ENCODE measurements around the gene HBEGF. TPM values are rescaled to one million over a fixed set of nuclear protein-coding genes. Genes with fewer than 3 reads are reported as not detected.

Gene HBEGF
- total RNA-seq, 1 experiment from 2014 or later: 12.3 TPM

- TF ChIP-seq REST (IDR thresholded peaks at IDR 0.05; ENCODE audit: low read depth) (no peak), SP1 (IDR thresholded peaks at IDR 0.05; ENCODE audit: low read depth) (no peak), ZBTB33 (IDR thresholded peaks at IDR 0.05; ENCODE audit: extremely low read depth, insufficient replicate concordance, low read length) (no peak), EZH2 (IDR thresholded peaks at IDR 0.05) (no peak), ZNF274 (IDR thresholded peaks at IDR 0.05; ENCODE audit: low read depth, low read length) (no peak), SIN3A (IDR thresholded peaks at IDR 0.05; ENCODE audit: low read depth) (no peak)
Observed at GRCh38 chr5:140324617-140325241, 21.7 kb downstream of the HBEGF start (continued).

GRCh38 chr5:140324041-140324600 lies 22.3 kb downstream of the HBEGF start:
- H3K4me1 ChIP-seq (ENCODE audit: control insufficient read depth in 1 of 2, insufficient read depth in 2 of 2, low read length in 2 of 2): peaks cover 12 to 25% of the 10 kb centered on the region in 2 experiments
- no peak overlapping the region for H3K27ac ChIP-seq (ENCODE audit: low read depth, low read length)
- no peaks in the 10 kb centered on the region for H3K9me2 ChIP-seq (ENCODE audit: insufficient read depth)
- ChIA-PET CTCF (interaction anchor here (1.0 to 1.8 kb wide), 3 partner anchors 21 to 84 kb away, joined by 3 to 4 read pairs (median 3); partner anchors contain the start of genes HBEGF and PFDN1), RAD21 (ENCODE audit: low non-redundant PET in 1 of 2, low total read pairs in 2 of 2, uncharacterized antibody in 2 of 2, unreplicated experiment in 2 of 2) (no interaction called here), POLR2A (no interaction called here)
- peak overlapping the region; percentile 58 for H3K4me2 ChIP-seq (ENCODE audit: low read length)
- BruUV-seq (replicated peaks): no TSS peak
- H3K4me3 ChIP-seq (replicated peaks in 1 of 2; ENCODE audit: low read depth in 1 of 2, low read length in 2 of 2): no peak overlapping the region
- ATAC-seq (no peak), DNase-seq (ENCODE audit: low read depth, low spot score) (no peak)
- intact Hi-C loops (cut with micrococcal nuclease): no loop called here
- no peak overlapping the region for H2AFZ ChIP-seq (ENCODE audit: low read depth, low read length, poor library complexity, severe bottlenecking)
- no peak overlapping the region for H3K9ac ChIP-seq (ENCODE audit: low read length)
- no peaks in the 10 kb centered on the region for H3K36me3 ChIP-seq (ENCODE audit: control insufficient read depth in 1 of 2, insufficient read depth in 2 of 2, low read length in 2 of 2)
- no peaks in the 10 kb centered on the region for H4K20me1 ChIP-seq (ENCODE audit: insufficient read depth)
- H3K27me3 ChIP-seq (ENCODE audit: insufficient read depth, low read length): no peaks in the 10 kb centered on the region
- no peaks in the 10 kb centered on the region for H3K9me3 ChIP-seq (ENCODE audit: control insufficient read depth in 1 of 2, insufficient read depth in 1 of 2, low read depth in 1 of 2, low read length in 2 of 2)
- no peaks in the 10 kb centered on the region for H3K79me2 ChIP-seq (ENCODE audit: insufficient read depth, low read length)
- TF ChIP-seq SP1 (IDR thresholded peaks at IDR 0.05; ENCODE audit: low read depth) (no peak), POLR2A (IDR thresholded peaks at IDR 0.05; ENCODE audit: borderline replicate concordance, extremely low read depth, insufficient read depth, insufficient read length) (no peak), MAX (IDR thresholded peaks at IDR 0.05) (no peak), YY1 (IDR thresholded peaks at IDR 0.05; ENCODE audit: extremely low read depth, insufficient replicate concordance, low read depth, low read length) (no peak), CEBPB (IDR thresholded peaks at IDR 0.05; ENCODE audit: low read depth) (no peak), ZFX (IDR thresholded peaks at IDR 0.05) (no peak), RAD21 (IDR thresholded peaks at IDR 0.05; ENCODE audit: low read depth) (no peak), EZH2phosphoT487 (IDR thresholded peaks at IDR 0.05; ENCODE audit: borderline replicate concordance) (no peak), EZH2 (IDR thresholded peaks at IDR 0.05) (no peak), SIN3A (IDR thresholded peaks at IDR 0.05; ENCODE audit: low read depth) (no peak), SRF (IDR thresholded peaks at IDR 0.05; ENCODE audit: low read depth) (no peak), FOSL1 (IDR thresholded peaks at IDR 0.05; ENCODE audit: low read depth) (no peak), CTCF (IDR thresholded peaks at IDR 0.05 in 2 of 3, conservative IDR thresholded peaks at IDR 0.05 in 1 of 3; ENCODE audit: borderline replicate concordance in 1 of 3, insufficient read depth in 1 of 3, low read depth in 2 of 3, low read length in 2 of 3) (no peak), ELF1 (IDR thresholded peaks at IDR 0.05; ENCODE audit: borderline replicate concordance, low read depth) (no peak), CBX3 (IDR thresholded peaks at IDR 0.05; ENCODE audit: low read depth) (no peak)
